ENCODE results near the gene FANCC.

GRCh38 chr9:95297760-95298159, 19.7 kb downstream of the FANCC start:
- no peak for TF ChIP-seq CTCF (IDR thresholded peaks at IDR 0.05; ENCODE audit: poor library complexity)
- no peak for TF ChIP-seq EZH2phosphoT487 (IDR thresholded peaks at IDR 0.05; ENCODE audit: low read depth, severe bottlenecking, unreplicated experiment)
